Hypothalamus (tissue), 51 donors: ENCODE results near the gene MYH7B.

Source experiments
- DNase-seq, 51 donors: peaks; one replicate each; lab custom pipeline; 2025; lab: John Stamatoyannopoulos, UW

MYH7B gene

GRCh38 chr20:34943808-34944567 is 11.7 kb upstream of the MYH7B start:
- no peak for DNase-seq

DNA sequence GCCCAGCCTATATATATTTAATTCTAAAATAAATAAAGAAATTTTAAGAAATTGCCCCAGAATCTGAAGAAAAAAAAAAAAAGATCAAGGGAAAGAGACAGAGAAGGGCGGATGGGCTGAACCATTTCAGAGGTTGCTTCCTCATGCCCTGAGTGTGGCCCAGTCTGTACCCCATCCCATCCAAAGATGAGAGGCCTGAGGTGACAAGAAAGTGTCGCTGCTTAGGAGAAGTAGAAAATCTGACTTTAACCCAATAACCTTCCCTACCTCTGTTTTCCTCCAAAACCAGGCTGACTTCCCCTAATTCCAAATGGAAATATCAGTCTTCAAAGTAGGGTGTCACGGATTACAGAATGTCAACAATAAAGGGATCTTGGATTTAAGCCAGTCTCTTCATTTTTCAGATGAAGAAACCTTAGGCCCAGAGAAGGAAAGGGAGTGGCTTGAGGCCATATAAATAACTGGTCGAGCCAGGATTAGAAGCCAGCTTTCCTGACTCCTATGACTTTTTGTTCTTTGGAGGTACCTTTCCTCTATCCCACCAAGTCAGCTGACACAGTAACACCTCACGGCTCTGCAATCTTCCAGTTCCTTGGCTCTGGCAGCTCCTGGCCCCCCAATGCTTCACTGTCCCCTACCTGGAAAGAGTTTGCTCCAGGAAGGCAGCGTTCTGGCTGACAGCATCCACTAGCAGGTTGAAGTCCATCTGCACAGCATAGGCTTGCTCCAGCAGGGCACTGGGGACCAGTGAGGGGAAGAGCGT is 10.2 kb upstream of the MYH7B start:
- DNase-seq: no peak

GRCh38 chr20:34946661-34947060 is 9.0 kb upstream of the MYH7B start:
- no peak for DNase-seq

DNA sequence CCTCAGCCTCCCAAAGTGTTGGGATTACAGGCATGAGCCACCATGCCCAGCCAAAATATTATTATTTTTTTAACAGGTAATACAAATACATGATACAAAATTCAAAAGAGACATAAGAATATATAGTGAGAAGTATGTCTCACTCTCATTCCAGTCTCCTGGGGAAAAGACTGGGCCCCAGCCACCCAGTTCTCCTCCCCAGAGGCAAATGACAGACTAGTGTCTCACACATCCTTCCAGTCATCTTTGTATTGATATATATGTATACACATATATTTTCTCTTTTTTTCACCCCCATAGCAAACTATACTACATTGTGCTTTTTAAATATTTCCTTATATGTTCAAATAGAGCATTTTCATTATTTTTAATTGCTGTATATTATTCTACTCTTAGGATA is 8.3 kb upstream of the MYH7B start:
- DNase-seq: no peak

DNA sequence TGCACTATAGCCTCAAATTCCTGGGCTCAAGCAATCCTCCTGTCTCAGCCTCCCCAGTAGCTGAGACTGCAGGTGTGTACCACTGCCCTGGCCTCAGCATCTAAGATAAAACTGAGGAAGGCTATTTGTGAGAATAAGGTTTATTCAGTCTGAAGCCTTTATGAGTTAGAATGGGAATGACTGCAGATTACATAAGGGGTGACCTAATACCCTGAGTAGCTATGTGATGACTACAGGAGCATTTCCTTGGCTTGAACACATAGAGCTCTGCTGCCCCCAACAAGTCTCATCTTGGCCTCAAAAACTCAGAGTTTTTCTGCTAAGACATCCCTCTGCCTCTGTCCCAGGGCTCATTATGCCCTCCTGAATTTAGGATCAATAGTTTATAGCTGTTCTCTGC is 7.6 kb upstream of the MYH7B start:
- no peak for DNase-seq

DNA sequence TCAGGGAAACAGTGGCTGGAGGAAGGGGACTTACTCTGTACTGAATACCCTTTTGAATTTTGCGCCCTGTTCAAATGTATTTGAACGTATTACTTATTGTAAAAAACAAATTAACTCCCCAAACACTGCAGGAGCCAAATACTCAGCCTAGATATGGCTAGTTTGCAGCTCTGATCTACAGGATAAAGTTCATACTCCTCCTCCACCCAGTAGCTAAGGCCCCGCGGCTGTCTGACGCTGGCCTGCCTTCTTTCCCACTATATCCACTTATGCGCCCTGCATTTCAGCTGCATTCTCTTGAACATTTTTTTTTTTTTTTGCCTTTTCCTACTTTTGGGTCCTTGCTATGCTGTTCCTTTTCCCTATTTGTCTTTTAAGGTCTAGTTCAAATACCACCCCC is 6.5 kb upstream of the MYH7B start:
- DNase-seq: no peak

- no peak for DNase-seq
These were observed 4.4 kb upstream of the MYH7B start for GRCh38 chr20:34951252-34951651.

- DNase-seq: no peak
These were observed 4.0 kb upstream of the MYH7B start for GRCh38 chr20:34951652-34952051.

DNA sequence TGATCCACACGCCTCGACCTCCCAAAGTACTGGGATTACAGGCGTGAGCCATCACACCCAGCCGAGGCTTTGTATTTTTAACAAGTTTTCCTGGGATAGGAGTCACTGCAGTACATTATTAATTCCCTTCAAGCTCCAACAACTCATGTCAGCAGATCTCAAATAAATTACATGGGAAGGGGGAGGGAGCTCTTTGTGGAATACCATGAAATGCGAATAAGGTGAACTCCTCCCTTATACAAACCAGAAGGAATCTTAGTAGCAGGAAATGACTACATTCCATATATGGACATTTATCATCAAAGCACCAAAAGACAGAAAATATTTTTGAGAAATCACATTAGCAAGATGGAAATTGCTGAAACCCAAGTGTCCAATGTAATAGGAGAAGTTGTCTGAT is 3.0 kb upstream of the MYH7B start:
- no peak for DNase-seq

DNA sequence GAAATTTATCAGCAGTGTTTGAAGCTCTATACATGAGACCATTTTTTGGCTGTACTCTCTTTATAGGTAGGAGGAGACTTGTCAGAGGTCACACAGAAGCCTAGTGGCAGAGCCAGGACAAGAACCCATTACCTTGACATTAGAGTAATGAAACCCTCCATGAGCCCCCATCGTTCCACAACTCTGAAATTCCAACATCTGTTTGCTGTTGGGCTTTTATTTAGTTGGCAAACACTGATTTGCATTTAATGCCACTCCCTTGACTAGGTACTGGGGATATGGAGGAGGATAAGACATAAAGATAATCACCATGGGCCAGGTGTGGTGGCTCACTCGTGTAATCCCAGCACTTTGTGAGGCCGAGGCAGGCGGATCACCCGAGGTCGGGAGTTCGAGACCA is 1.7 kb upstream of the MYH7B start:
- DNase-seq: no peak

DNA sequence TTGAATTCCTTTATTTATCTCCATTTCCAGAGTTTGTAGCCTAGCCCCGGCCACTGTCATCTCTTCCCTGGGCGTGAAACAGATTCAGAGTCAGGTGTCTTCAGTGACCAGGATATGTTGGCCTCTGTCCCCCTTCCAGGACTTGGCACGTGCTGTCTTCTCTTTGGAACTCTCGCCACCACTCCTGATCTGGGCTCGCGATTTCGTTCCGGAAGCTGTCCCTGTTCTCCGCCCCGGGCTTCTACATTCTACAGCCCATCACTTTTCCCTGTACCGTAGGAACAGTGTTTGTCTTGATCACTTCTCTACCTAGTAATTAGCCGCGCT is 801 bp upstream of the MYH7B start:
- peak in 6 of 51 donors; percentile 6 to 49 (median 16) for DNase-seq

DNA sequence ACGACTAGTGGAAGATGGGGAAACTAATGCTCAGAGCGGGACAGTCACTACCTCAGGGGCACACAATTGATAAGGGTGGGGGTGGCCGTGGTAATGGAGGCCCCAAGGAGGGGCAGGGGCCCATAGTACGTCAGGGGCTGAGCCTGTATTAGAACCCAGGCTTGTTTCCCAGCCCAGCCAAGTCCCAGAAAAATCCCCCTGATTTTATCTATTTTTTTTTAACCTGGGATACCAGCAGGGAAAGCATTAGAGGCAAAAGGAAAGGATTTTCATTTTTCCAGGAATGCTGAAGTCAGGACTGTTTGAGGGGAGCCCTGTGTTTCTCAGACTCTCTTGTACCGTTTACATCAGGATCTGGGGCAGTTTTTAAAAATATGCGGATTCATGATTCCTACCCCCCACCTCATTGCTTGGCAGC is 382 bp downstream of the MYH7B start:
- no peak for DNase-seq

GRCh38 chr20:34956751-34957472 is 1.2 kb downstream of the MYH7B start:
- no peak for DNase-seq

DNA sequence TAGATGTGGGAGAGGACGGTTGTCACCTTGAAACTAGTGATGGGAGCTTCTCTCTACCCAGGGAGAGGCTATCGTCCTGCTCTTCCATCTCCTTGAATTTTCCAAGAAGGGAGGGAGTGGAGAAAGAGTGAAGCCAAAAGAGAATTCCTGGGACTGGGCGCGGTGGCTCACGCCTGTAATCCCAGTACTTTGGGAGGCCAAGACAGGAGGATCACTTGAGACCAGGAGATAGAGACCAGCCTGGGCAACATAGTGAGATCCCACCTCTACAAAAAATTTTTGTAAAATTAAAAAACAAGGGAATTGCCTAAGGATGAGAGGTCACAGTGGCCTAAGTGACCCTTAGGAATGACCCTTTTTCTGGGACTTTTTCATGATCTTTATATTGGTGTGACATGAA is 8.8 kb downstream of the MYH7B start:
- no peak for DNase-seq

DNA sequence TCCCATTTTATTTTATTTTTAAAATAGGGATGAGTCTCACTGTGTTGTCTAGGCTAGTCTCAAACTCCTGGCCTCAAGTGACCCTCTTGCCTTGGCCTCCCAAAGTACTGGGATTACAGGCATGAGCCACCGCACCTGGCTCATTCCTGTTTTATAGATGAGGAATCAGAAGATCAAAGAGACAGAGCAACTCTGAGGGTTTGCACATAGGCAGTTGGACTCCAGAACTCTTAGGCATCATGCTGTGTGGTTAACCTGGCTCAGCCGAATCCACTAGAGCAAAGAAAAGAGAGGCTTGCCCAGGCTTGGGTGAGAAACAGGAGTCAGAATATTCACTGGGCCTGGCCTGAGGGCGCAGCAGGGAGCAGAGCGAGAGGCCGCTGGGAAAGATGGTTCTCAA is 9.4 kb downstream of the MYH7B start:
- DNase-seq: no peak

DNA sequence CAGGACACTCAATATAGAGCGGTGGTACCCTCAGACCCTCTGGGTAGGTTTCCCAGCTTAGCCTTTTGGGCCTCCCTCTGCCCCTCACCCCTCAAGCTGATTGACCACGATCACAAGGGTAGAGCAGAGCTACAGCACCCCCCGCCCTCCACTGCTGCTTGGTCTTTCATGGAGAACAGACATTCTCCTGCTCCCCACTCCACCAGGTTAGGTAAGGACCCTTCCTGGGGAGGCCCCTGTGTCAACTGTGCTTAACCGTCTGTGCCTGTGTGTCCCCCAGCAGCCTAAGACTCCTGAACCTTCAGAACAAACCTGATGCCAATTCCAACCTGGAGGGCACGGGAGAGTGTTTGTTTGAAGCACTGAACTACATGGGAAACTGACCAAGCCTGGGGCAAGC is 11.8 kb downstream of the MYH7B start:
- no peak for DNase-seq

DNA sequence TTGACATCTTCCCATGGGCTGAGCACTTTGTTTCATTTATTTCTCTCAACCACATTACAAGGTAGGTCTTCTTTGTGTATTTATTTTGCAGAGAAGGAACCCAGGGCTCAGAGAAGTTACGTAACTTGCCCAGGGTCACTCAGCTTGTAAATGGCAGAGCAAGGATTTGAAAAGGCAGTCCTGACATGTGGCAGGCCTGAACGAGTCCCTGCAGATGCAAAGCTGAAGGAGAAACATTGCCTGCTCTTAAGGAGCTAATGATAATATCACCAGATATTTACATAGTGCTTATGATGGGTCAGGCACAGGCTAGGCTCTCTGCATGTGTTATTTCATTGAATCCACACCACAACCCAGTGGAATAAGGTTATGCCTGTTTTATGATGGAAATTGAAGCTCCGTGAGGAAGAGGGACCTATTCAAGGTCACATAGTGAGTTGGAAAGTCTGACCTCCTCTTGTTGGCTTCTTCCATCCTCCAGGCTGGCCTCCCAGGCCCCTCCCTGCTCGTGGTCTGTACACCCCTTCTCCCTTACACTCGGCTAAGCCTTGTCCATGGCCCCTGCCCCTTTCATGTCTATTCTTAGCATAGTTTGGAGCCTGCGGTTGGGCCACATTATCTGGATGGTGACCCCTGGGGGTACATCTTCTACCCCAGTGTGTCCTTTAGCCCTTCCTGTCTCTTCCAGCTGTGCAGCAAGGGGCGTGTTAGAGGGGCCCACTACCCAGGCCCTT is 12.5 kb downstream of the MYH7B start:
- DNase-seq: no peak

GRCh38 chr20:34970193-34970840 is 14.6 kb downstream of the MYH7B start:
- DNase-seq: peak in 32 of 51 donors; percentile 16 to 82 (median 56)

GRCh38 chr20:34970846-34971560 is 15.3 kb downstream of the MYH7B start:
- DNase-seq: peak in 2 of 51 donors; percentile 55 to 73
